Loucy (cell line): ENCODE data around the gene ZNRF3.

Experiments
- H2AFZ ChIP-seq: fragments of 200-600 bp; sonication (generic); 2 replicates; pipeline ENCODE4 v1.6.0; 2016; ENCODE audit warnings: antibody characterized with exemption, mild to moderate bottlenecking, low read length, moderate library complexity
- H3F3A ChIP-seq: fragments of 200-600 bp; 2 replicates; pipeline ENCODE4 v1.6.0; 2016; ENCODE audit warnings: antibody characterized with exemption, low read depth, mild to moderate bottlenecking
- H3K27me3 ChIP-seq: fragments of 200-600 bp; sonication (generic); 2 replicates; pipeline ENCODE4 v1.6.1; 2014; ENCODE audit warnings: low read length, mild to moderate bottlenecking; ENCODE audit not compliant: insufficient read depth, poor library complexity, severe bottlenecking
- H3K36me3 ChIP-seq: fragments of 200-600 bp; sonication (generic); 2 replicates; pipeline ENCODE4 v1.6.1; 2016; ENCODE audit warnings: low read length; ENCODE audit not compliant: insufficient read depth
- H3K4me1 ChIP-seq: fragments of 200-600 bp; sonication (generic); 2 replicates; pipeline ENCODE4 v1.5.1; 2014; ENCODE audit warnings: low read length, mild to moderate bottlenecking; ENCODE audit not compliant: insufficient read depth, poor library complexity, severe bottlenecking
- H3K4me2 ChIP-seq: fragments of 200-600 bp; sonication (generic); 2 replicates; pipeline ENCODE4 v1.6.0; 2014; ENCODE audit warnings: antibody characterized with exemption, low read length, low read depth, mild to moderate bottlenecking; ENCODE audit not compliant: poor library complexity, severe bottlenecking
- H3K4me3 ChIP-seq: fragments of 200-600 bp; sonication (generic); 2 replicates; pipeline ENCODE4 v1.5.1; 2014; ENCODE audit warnings: low read length, mild to moderate bottlenecking, mixed read lengths; ENCODE audit not compliant: poor library complexity, severe bottlenecking
- H3K79me2 ChIP-seq: fragments of 200-600 bp; sonication (generic); 2 replicates; pipeline ENCODE4 v1.6.1; 2014; ENCODE audit warnings: low read length; ENCODE audit not compliant: insufficient read depth
- H3K9ac ChIP-seq: fragments of 200-600 bp; sonication (generic); 2 replicates; pipeline ENCODE4 v1.6.0; 2014; ENCODE audit warnings: mild to moderate bottlenecking, low read depth, low read length, moderate library complexity; ENCODE audit not compliant: poor library complexity, severe bottlenecking
- H3K9me2 ChIP-seq: fragments of 200-600 bp; sonication (generic); replicated peaks from 2 replicates; pipeline ENCODE4 v1.6.1; 2016; ENCODE audit warnings: low read depth, low read length, mixed read lengths
- H3K9me3 ChIP-seq: fragments of 200-600 bp; sonication (generic); 2 replicates; pipeline ENCODE4 v1.6.1; 2014; ENCODE audit warnings: mild to moderate bottlenecking, antibody characterized with exemption, low read length, low read depth; ENCODE audit not compliant: insufficient read depth
- H4K20me1 ChIP-seq: fragments of 200-600 bp; sonication (generic); 2 replicates; pipeline ENCODE4 v1.6.0; 2014; ENCODE audit warnings: antibody characterized with exemption, low read length, mild to moderate bottlenecking; ENCODE audit not compliant: insufficient read depth, poor library complexity, severe bottlenecking
- CTCF ChIP-seq: fragments of 200-600 bp; sonication (generic); conservative IDR thresholded peaks from 2 replicates; pipeline ENCODE4 v1.5.1; 2014; ENCODE audit warnings: mild to moderate bottlenecking, antibody characterized with exemption, low read length
- EZH2phosphoT487 ChIP-seq: fragments of 200-600 bp; IDR thresholded peaks from 2 replicates; pipeline ENCODE4 v1.6.1; 2018; ENCODE audit warnings: antibody characterized with exemption, mild to moderate bottlenecking, moderate library complexity, borderline replicate concordance

ZNRF3 gene

DNA sequence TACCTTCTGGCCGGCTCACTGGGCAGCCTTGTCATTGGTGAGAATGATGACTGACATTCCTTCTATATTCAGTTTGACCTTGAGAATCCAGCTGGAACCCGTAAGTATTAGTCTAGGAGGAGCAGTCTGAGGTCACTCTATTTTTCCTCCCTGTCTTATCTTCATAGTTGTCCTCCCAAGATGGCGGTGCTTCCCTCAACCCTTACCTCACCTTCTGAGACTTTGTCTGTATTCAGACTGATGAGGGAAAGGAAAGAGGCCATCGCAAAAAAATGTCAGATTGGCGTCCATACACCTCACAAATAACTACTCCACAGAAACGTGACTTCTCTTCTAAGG, 195.5 kb downstream of the ZNRF3 start:
- Histone ChIP-seq H3F3A (peaks cover 14% of the 10 kb centered on the region), H3K9me3 (no peaks in the 10 kb centered on the region), H3K4me3 (no peak overlapping the region), H3K4me1 (peaks cover 51% of the 10 kb centered on the region), H3K4me2 (peak overlapping the region; percentile 52), H3K9me2 (no peaks in the 10 kb centered on the region), H3K36me3 (no peaks in the 10 kb centered on the region), H3K79me2 (no peaks in the 10 kb centered on the region), H3K27me3 (no peaks in the 10 kb centered on the region), H4K20me1 (no peaks in the 10 kb centered on the region), H2AFZ (no peak overlapping the region), H3K9ac (no peak overlapping the region)
- TF ChIP-seq EZH2phosphoT487, result no peak
- no peak for TF ChIP-seq CTCF

DNA sequence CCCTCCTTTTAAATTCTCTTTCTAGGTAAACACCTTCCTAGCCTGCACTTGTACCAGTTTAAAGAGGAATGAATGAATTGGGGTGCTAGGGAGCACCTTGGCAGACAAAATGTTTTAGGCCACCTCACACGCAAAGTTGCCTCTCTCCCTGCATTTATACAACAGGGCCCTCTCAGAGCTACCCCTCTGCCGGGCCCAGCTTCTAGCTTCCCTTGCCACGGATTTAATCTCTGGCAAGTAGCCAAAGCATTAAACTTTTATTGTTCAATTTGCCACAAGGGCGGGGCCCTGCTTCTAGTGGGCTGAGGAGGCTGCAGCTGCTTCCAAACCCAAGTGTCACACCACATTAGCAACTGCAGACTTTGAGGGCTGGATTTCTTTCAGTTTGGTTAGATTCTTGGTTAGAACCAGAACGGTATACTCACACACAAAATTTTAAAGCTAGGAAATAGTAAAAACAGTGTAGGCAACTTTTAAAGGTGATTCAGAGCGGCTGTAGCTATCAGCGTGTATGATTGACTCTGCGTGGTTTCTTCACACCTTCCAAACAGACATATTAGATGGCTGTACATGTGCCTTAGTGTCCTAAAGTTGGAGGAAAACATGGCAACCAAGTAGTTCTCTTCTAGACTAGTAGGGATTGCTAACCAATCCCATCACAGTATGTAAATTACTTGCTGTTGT, 196.0 kb downstream of the ZNRF3 start:
- peak overlapping the region; percentile 18 for H3K4me3 ChIP-seq
- no peaks in the 10 kb centered on the region for H3K79me2 ChIP-seq
- no peak for TF ChIP-seq CTCF
- no peak for TF ChIP-seq EZH2phosphoT487
- no peaks in the 10 kb centered on the region for H4K20me1 ChIP-seq
- no peaks in the 10 kb centered on the region for H3K36me3 ChIP-seq
- no peaks in the 10 kb centered on the region for H3K9me2 ChIP-seq
- H2AFZ ChIP-seq, result no peak overlapping the region
- H3K27me3 ChIP-seq, result no peaks in the 10 kb centered on the region
- no peaks in the 10 kb centered on the region for H3K9me3 ChIP-seq
- H3K4me2 ChIP-seq, result peak overlapping the region; percentile 52
- H3K9ac ChIP-seq, result peak overlapping the region; percentile 21
- H3K4me1 ChIP-seq, result peaks cover 54% of the 10 kb centered on the region
- peaks cover 14% of the 10 kb centered on the region for H3F3A ChIP-seq

DNA sequence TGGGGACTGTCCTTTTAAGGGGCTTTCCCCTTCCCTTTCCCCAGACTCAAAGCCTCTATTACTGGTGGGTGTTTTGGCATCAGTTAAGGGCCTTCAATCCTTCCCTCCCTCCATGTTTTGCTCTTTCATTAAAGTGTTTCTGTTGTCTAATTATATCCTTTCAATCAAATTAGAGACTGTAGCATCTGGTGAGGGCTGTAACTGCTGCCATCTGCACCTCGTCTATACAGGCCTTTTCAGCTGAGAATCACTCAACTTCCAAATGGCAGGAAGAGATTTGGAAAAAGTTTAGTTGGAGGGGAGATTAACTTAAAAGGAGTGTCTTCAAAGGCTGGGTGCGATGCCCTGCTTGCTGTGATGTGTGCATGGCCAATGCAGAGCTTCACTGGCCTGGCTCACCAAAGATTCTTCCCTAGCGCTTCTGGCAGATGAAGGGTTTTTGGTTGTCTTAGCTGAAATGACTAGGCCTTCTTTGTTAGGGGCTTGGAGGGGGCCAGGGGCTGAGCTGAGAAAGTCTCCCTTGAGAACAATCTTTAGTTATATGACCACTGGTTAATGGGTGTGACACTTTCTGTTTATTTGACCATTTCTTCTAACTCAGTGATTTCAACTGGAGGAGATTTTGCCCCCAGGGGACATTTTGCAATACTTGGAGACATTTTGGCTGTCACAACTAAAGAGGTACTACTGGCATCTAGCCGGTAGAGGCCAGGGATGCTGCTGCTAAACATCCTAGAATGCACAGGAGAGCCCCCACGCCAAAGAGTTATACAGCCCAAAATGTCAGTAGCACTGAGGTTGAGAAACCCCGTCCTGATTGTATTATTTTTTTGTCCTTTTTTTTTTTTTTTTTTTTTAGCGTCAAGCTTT, 197.0 kb downstream of the ZNRF3 start:
- peak overlapping the region; percentile 21 for H3K9ac ChIP-seq
- H2AFZ ChIP-seq, result no peak overlapping the region

More for the DNA sequence above, 197.0 kb downstream of the ZNRF3 start:
- H3K4me1 ChIP-seq, result peaks cover 52% of the 10 kb centered on the region
- TF ChIP-seq CTCF (no peak), EZH2phosphoT487 (no peak)
- H3K27me3 ChIP-seq, result no peaks in the 10 kb centered on the region
- no peaks in the 10 kb centered on the region for H3K79me2 ChIP-seq
- peaks cover 11% of the 10 kb centered on the region for H3F3A ChIP-seq
- peak overlapping the region; percentile 18 for H3K4me3 ChIP-seq
- H3K9me3 ChIP-seq, result no peaks in the 10 kb centered on the region
- H3K36me3 ChIP-seq, result no peaks in the 10 kb centered on the region
- no peaks in the 10 kb centered on the region for H3K9me2 ChIP-seq
- no peaks in the 10 kb centered on the region for H4K20me1 ChIP-seq
- H3K4me2 ChIP-seq, result peak overlapping the region; percentile 52
